HG02759 (cell line): Measurements from ENCODE around the gene FPGS.

Experiments
- ATAC-seq: cut with Tn5 transposase; IDR thresholded peaks from one replicate; pipeline ENCODE4 v1.9.1; 2021; ENCODE audit warnings: mild to moderate bottlenecking, moderate library complexity; ENCODE audit not compliant: unreplicated experiment

FPGS gene

GRCh38 chr9:127809540-127810377, 7.1 kb downstream of the FPGS start:
- ATAC-seq = no peak

- no peak for ATAC-seq
Observed at GRCh38 chr9:127810378-127811187, 7.9 kb downstream of the FPGS start.

GRCh38 chr9:127812011-127812410, 9.3 kb downstream of the FPGS start:
- ATAC-seq = no peak

GRCh38 chr9:127812936-127813675, 10.4 kb downstream of the FPGS start:
- ATAC-seq = no peak

- no peak for ATAC-seq
Observed at GRCh38 chr9:127813686-127814226, 11.1 kb downstream of the FPGS start.

GRCh38 chr9:127814619-127815511, 12.2 kb downstream of the FPGS start:
- no peak for ATAC-seq

GRCh38 chr9:127815512-127816361, 13.1 kb downstream of the FPGS start:
- no peak for ATAC-seq

- no peak for ATAC-seq
Observed at GRCh38 chr9:127816362-127816725, 13.7 kb downstream of the FPGS start.

- ATAC-seq = no peak
Observed at GRCh38 chr9:127816728-127817127, 14.0 kb downstream of the FPGS start.

GRCh38 chr9:127817881-127818434, 15.3 kb downstream of the FPGS start:
- ATAC-seq = no peak

- no peak for ATAC-seq
Observed at GRCh38 chr9:127818574-127818973, 15.9 kb downstream of the FPGS start.

GRCh38 chr9:127822108-127822507, 19.4 kb downstream of the FPGS start:
- ATAC-seq = no peak

GRCh38 chr9:127825319-127826051, 22.8 kb downstream of the FPGS start:
- ATAC-seq = no peak

- ATAC-seq = no peak
Observed at GRCh38 chr9:127826253-127826913, 23.7 kb downstream of the FPGS start.

GRCh38 chr9:127828262-127829031, 25.8 kb downstream of the FPGS start:
- no peak for ATAC-seq

GRCh38 chr9:127829205-127829906, 26.7 kb downstream of the FPGS start:
- ATAC-seq = no peak
